ENCODE measurements around the gene MDM2.

- TF ChIP-seq CTCF (IDR thresholded peaks at IDR 0.05; ENCODE audit: low read length) (no peak), EZH2phosphoT487 (IDR thresholded peaks at IDR 0.05; ENCODE audit: low read length) (no peak)
Measured at GRCh38 chr12:68815928-68816800, 8.2 kb downstream of the MDM2 start.
